Frontal cortex (tissue), 4 donors: Measurements from ENCODE around the gene EEF1G. TPM values are rescaled to one million over a fixed set of nuclear protein-coding genes. Genes with fewer than 3 reads are reported as not detected.
"Not testable (repeated sequence)": the region's sequence is repeated elsewhere in the genome, so short reads cannot be mapped to it uniquely, and the experiment has no call there.

Experiments used
- DNase-seq, 2 donors: peaks; one replicate each; pipeline ENCODE4 v3.0.0; 2012; ENCODE audit warnings: low spot score in 2 of 2
- FAIRE-seq: peaks from 2 replicates; lab custom pipeline; 2012; peaks lifted over from hg19 to GRCh38; lab: Jason Lieb, UNC
- total RNA-seq: library from RNA; depleted of rRNA; stranded (reverse); fragments of >200 nt; gene quantifications from one replicate; pipeline ENCODE4 v1.2.3, GENCODE V29; 2014
- donor health status: control.
- donor health status: control.
- donor health status: control.

Gene EEF1G, protein sequence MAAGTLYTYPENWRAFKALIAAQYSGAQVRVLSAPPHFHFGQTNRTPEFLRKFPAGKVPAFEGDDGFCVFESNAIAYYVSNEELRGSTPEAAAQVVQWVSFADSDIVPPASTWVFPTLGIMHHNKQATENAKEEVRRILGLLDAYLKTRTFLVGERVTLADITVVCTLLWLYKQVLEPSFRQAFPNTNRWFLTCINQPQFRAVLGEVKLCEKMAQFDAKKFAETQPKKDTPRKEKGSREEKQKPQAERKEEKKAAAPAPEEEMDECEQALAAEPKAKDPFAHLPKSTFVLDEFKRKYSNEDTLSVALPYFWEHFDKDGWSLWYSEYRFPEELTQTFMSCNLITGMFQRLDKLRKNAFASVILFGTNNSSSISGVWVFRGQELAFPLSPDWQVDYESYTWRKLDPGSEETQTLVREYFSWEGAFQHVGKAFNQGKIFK
- 1,985 TPM for total RNA-seq

DNA sequence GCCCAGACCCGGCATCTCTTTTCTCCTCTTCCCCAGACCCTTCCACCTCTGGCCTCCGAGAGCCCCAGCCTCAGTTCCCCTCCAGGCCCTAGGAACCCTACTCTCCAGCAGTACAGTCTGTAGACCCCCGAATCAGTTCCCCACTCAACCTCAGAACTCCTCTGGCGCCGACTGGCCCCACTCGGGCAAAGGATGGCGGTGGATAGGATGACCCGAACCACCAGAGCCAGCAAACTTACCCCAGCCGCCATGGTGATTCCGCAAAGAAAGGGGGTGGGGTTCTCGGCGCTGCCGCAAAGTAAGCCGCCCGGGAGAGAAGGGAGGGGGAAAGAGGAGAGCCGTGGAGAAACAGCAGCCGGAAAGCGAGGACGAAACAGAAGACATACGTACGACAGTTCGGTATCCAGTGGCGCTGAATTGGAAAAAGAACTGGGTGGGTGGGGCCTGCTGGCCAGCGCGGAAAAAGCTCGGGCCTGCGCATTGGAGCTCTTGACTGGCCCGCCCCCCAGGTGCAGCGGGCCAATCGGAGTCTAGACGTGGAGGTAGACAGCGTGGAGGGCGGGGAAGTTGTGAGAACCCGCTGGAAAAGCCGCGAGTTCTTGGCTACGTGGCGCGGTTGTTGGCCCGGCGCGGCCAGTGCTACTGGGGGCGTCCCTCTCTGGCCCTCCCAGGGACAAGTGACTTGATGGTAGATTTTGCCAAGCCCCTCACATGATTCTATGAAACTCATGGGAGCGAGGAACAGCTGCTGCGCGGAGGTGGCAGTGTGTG lies at the start of gene EEF1G:
Gene EEF1G (minus strand): TSS at position 300 of the 771 bp plus-strand sequence. CDS start 49 bp downstream, at position 251.
- FAIRE-seq (no peak), DNase-seq (peak; percentile 87 to 97)

DNA sequence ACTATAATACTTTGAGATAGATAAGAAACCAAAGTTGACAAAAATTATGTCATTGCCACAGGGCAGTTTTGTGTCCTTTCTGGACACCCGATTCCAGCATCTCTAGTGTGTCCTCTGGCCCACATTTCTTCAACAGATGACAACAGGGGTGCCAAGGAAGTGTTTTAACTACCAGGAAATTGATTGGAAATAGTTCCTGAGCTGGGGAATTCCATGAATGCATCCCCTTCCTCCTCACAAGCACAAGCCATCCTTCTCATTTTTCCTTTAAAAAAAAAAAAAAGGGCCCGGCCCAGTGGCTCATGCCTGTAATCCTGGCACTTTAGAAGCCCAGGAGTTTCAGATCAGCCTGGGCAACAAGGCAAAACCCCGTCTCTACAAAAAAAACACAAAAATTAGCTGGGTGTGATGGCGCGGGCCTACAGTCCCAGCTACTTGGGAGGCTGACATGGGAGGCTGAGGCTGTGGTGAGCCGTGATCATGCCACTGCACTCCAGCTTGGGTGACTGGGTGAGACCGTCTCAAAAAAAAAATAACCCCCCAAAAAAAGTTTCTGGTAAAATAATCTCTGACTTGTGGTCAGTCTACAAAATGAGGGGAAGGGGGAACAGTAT lies 48.9 kb upstream of the EEF1G start:
- FAIRE-seq (no peak), DNase-seq (no peak)

DNA sequence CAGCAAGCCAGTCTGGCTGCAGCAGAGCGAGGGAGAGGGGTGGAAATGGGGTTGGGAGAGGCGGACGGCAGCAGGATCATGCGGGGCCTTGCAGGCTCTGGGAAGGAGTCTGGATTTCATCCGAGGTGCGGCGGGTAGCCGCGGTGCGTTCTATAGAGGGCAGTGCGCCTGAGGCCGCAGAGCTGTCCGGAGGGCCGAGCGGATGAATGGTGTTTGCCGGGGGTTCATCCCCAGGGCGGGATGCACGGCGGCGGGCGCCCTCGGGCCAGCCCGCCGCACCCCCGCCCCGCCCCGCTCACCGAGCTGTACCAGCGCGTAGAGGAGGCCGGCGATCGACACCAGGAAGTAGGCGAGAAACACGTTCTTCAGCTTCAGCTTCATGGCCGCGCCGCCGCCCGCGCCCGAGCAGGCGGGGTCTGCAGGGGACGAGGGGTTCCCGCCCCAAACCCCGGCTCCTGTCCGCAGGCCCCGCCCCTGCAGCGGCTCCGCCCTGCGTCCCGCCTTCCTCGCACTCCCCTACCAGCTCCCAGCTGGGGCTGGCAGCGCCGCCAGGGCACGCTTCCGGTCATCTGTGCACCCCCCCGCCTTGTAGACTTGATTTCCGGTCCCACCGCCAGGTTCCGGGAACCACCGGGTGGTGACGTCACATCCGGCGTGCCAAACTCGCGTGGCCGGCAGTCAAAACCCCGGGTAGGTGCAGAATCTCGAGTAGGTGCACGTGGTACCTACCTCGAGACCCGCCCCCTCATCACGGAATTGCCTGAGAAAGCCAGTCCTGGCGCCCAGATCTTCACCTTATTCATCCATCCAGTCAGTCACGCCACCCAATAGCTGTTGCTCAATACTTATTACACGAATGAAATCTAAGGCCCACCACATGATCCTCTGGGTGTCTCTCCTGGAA lies 48.1 kb upstream of the EEF1G start, which contains the start of gene B3GAT3:
Gene B3GAT3 (minus strand): TSS at position 420 of the 904 bp plus-strand sequence. CDS start 39 bp downstream, at position 381.
- peak; percentile 99 for DNase-seq
- no peak for FAIRE-seq

DNA sequence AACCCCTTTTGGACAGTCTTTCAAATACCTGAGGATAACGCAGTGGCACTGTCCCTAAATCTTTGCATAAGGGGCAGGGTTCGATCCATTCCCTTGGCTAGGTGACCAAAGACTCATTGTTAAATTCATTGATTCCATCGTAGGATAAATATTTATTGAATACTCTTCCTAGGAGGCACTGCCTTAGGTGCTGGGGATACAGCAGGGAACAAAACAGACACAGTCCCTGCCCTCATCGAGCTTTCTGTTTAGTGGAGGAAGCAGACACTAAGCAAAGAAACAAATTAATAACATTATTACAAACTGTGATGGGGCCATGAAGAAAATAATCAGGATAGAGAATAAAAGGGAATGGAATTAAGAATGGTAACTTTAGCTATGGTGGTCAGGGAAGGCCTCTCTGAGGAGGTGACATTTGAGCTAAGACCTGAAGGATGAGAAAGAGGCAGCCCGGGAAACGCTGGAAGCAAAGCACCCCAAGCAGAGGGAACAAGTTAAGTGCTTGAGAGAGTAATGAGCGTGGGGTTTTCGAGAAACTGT lies 47.4 kb upstream of the EEF1G start:
- FAIRE-seq (no peak), DNase-seq (no peak)

DNA sequence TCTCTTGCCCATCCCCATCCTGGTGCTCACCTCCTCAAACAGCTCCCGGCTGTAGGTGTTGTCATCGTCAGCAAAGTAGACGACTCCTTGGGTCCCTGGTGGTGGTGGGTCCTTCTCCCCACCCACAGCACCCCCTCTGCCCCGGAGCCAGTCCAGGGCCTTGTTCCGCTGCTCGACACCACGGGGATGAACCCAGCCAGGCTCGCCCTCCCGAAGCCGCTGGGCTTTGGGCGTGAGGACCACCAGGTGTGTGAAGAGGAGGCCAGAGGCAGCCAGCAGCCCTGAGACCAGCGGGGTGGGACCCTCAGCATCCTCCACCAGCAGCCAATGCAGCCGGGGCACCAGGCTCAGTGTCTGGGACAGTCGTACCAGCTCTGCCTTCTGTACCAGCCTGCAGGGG lies 43.3 kb upstream of the EEF1G start:
- DNase-seq, FAIRE-seq: not testable (repeated sequence)

DNA sequence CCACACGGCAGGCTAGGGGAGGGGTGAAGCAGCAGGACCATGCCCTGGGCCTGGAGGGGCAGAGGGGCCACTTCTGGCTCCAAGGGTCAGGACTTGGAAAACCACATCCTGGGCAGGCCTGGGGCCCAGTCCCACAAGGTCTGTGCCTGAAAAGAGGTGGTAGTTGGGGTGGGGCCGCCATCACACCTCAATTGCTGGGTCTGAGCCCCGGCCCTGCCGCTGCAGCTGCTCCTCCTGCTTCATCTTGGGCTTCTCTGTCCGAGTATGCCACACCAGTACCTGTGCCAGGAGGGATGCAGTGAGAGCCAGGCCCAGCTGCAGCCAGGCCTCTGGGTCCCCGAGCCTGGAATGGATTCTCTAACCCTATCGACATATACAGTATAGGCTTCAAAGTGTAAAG lies 41.8 kb upstream of the EEF1G start:
- DNase-seq (no peak), FAIRE-seq (no peak)

DNA sequence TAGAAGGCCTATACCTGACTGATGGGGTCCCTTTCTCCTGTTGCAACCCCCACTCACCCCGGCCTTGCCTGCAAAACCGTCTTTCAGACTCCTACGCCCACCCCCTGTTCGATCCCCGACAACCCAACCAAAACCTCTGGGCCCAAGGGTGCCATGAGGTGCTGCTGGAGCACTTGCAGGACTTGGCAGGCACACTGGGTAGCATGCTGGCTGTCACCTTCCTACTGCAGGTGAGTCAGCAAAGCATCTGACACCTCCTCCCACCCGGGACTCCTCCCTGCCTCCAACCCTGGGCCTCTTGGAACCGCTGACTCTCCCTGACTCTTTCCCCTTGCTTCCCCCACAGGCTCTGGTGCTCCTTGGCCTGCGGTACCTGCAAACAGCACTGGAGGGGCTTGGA lies 40.6 kb upstream of the EEF1G start:
- FAIRE-seq, result no peak

DNA sequence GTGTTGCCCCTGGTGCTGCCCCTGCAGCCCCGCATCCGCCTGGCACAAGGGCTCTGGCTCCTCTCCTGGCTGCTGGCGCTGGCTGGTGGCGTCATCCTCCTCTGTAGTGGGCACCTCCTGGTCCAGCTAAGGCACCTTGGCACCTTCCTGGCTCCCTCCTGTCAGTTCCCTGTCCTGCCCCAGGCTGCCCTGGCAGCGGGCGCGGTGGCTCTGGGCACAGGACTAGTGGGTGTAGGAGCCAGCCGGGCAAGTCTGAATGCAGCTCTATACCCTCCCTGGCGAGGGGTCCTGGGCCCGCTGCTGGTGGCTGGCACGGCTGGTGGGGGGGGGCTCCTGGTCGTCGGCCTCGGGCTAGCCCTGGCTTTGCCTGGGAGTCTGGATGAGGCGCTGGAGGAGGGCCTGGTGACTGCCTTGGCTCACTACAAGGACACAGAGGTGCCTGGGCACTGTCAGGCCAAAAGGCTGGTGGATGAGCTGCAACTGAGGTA lies 39.6 kb upstream of the EEF1G start:
- FAIRE-seq, result no peak

More for the DNA sequence above, 40.6 kb upstream of the EEF1G start:
- no peak for DNase-seq

DNA sequence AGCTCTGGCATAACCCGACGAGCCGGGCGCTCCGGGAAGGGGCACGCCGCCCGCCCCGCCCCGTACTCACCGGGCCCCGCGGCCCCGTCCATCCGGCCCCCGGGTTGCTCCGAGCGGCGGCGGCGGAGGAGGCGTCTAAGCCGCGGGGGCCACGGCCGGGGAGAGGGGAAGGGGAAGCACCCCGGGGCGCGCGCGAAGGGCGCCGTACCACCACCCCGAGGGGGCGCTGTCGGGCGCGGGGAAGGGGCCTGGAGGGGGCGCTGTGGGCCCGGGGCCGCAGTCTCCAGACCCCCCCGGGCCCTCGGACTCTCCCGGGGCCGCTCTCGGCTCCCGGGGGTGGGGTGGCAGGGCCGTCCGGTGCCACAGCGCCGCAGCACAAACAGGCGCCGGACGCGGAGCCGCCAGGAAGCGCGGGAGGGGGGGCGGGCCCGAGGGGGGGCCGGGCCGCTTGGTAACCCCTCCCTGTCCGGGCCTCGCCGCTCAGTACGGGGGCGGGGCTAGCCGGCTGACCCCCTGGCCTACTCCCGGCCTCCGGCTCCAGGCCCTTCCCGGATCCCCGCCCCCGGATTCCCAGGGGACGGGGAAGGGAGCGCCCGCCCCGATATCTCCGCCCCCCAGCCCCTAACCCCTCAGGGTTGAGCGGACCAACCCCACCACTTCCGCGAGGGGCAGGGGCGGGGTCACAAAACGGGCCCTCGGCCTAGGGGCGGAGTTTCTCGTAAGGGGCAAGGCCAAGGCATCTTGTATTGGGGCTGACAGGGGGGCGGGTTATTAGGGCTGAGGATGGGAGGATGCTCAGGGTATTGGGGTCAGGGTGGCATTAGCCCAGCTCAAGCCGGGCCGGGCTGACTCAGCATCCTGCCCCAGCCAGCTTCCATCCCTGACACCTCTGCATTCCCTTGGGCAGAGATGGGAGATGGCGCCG lies 38.9 kb upstream of the EEF1G start, which contains the start of the genes EML3 and ROM1:
Gene EML3 (minus strand): TSS at position 410 of the 925 bp plus-strand sequence. CDS start 318 bp downstream, at position 92.
Gene ROM1 (plus strand): TSS at position 892 of the 925 bp plus-strand sequence. CDS start 25 bp downstream, at position 917.
- FAIRE-seq (no peak), DNase-seq (peak; percentile 84 to 90)

More for the DNA sequence above, 39.6 kb upstream of the EEF1G start:
- no peak for DNase-seq

DNA sequence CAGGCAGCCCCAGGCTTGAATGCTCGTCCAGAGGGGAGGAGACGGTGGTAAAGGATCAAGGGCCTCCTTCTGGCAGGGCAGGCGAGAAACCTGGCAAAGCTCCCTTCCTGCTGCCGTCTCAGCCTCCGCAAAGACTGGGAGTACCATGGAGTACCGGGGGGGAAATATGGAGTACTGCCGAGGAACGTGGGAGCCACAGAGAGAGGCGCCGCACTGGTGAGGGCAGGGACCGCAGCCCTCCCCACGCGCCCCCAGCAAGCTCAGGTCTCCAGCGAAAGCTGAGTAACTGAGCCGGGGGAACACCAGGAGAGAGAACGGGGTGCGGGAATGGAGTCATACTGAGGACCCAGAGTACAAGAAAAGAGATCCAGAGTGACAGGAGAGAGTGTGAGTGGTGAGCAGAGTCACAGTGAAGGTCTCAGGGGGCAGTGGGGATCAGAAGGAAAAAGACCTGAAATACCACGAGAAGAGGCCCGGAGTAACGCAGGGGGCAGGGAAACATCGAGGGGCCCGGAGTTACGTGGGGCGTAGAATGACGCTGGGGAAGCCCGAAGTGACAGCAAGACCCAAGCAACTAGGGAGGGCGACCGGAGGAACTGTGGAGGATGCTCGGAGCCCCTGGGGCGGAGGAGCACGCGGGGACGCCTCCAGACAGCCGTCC lies 38.1 kb upstream of the EEF1G start:
- DNase-seq (peak in 1 of 2 donors; percentile 59), FAIRE-seq (no peak)

DNA sequence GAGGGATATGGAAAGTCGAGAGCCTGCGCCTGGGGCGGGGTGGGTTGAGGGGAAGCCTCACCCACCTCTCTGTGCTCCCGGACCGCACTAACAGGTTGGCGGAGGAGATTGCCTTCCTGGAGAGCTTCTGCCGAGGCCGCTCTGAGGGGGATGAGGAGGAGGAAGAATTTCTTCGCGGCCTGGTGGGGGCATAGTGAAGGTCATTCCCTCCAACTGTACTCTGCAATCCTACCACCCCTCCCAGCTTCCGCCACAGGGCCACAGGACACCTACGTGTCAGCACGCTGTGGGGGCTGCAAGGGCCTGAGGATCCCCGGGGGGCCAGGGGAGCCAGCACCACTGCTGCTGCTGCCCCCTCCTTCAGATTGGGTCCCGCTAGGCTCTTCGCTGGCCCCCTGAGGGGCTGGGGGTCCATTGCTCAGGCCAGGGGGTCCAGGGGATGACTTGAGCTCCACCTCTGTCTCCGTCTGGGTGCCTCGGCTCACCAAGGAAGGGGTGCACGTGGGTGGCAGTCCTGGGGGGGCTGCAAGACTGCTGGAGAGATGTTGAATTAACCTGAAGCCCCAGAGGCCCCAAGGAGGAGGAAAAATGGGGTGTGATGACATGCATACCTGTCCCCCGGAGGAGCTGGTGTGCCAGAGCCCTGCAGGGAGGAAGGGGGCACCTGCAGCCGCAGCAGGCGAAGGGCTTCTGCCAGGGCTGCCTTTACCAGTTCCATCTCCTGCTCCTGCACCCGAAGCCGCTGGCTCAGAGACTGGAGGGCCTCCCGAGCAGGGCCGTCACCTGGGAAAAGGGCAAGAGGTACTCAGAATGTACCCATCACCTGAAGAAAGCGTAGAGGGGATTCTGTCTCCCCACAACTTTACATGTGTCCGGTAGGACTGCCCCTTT lies 37.4 kb upstream of the EEF1G start:
- FAIRE-seq (no peak), DNase-seq (no peak)

DNA sequence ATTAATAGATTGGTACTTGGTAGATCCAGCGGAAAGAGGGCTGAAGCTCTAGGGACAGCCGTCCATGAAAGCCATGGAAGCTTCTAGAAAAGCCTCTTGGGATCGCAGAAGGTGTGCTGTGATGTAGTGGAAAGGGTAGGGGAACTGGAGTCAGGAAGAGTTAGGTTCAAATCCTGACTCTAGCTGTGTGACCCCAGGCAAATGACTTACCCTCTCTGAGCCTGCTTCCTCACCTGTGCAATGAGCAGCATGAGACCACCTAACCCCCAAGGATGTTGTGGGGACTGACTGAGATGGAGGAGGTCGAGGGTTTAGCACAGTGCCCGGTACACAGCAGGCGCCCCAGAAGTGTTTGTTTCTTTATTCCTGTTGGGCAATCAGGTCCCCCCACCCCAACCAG lies 36.7 kb upstream of the EEF1G start:
- DNase-seq, result no peak
- FAIRE-seq, result no peak

DNA sequence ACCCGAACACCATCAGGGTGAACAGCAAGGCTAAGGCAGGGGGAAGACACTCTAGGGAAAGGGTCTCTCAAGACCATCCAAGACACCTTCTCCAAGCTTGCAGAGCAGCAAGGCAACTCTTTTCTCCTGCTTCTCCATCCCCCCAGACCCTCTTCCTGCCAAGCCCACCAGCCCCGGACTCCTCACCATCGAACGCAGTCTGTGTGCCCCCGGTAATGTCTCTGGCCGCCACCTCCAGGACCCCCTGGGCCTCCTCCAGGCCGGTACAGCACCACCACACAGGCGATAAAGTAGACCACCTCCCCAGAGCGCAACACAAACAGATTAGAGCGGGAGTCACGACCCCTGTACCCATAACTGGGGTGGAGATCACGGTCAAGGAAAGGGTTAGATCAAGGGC lies 35.1 kb upstream of the EEF1G start:
- no peak for FAIRE-seq
- DNase-seq, result no peak

DNA sequence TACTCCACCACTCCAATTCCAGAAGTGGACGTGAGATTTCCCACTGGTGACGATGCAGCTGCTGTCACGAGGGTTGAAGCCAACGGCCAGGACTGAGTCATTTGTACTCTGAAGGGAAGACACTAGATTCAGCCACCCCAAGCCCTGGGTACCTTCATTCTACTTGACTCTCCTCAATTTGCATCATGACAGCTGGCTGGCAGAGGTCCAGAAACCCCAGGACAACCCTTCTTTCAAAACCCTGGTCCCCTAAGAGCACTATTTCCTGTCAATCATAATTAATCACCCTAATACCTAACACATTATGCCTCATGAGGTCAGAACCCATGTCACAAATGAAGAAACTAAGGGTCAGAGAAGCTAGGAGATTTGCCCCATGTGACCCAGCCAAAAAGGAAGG lies 34.0 kb upstream of the EEF1G start:
- DNase-seq (no peak), FAIRE-seq (no peak)

DNA sequence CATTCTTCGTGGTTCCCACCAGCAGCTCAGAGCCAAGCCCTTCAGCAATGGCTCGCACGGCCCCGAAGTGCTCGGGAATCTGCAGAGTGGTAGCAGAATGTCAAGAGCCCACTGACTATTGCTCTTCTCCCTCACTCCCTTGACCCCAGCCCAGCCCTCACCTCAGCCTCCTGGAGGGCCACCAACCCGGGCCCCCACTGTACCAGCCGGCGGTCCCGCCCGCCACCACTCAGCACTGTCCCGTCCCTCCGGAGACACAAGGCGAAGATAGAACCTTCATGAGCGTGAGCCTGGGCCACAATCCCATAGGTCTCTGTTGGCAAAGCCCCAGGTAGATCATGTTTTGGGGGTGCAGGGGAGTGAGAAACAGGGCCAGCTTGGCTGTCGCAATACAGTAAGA lies 32.2 kb upstream of the EEF1G start:
- no peak for FAIRE-seq
- no peak for DNase-seq

DNA sequence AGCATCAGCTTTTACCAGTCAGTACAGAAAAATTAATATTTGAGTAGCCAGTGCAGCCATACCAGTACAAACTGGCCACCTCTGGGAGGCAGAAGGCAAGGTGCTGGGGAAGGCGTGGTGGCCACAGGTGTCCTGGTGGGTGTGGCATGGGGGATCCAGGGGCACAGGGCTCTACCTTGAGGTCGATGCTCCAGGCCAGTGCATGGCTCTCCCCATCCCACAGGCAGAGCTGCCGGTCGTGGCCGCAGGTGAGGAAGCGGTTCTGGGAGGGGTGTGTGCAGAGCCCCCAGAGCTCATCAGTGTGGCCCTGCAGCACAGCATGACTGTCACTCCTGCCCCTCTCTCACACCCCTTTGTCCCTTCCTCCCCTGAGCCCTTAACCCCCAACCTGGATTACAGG lies 31.8 kb upstream of the EEF1G start:
- FAIRE-seq (no peak), DNase-seq (no peak)
